Testis (tissue), 3 donors: Measurements from ENCODE around the gene GRK5. TPM values are rescaled to one million over a fixed set of nuclear protein-coding genes. Genes with fewer than 3 reads are reported as not detected.

Experiments
- DNase-seq: peaks from one replicate; pipeline ENCODE4 v3.0.0-alpha.2; 2019
- H3K27ac ChIP-seq, 2 donors: fragments of 200-600 bp; sonication (generic); one replicate each; pipeline ENCODE4 v1.5.1; 2019
- H3K27me3 ChIP-seq: fragments of 200-600 bp; sonication (generic); one replicate; pipeline ENCODE4 v1.5.1; 2019
- H3K36me3 ChIP-seq: fragments of 200-600 bp; sonication (generic); one replicate; pipeline ENCODE4 v1.5.1; 2017; ENCODE audit warnings: low read depth; ENCODE audit errors: missing control alignments
- H3K4me1 ChIP-seq: fragments of 200-600 bp; sonication (generic); one replicate; pipeline ENCODE4 v1.5.1; 2019
- H3K4me3 ChIP-seq, 2 donors: fragments of 200-600 bp; sonication (generic); one replicate each; pipeline ENCODE4 v1.5.1; 2017 to 2019
- H3K9me3 ChIP-seq: fragments of 200-600 bp; sonication (generic); one replicate; pipeline ENCODE4 v1.5.1; 2017
- POLR2A ChIP-seq: fragments of 450-650 bp; IDR thresholded peaks from one replicate; pipeline ENCODE4 v1.6.1; 2017; ENCODE audit warnings: antibody characterized with exemption, mild to moderate bottlenecking, moderate library complexity
- WGBS, 2 donors: methylation state at CpG; one replicate each; pipeline ENCODE4 v1.1.5; 2018; 5-methylcytosine and 5-hydroxymethylcytosine counted together
- intact Hi-C: fragments of 100-400 bp; cut with DNase I; formaldehyde crosslinking; loops from one replicate; pipeline ENCODE4 v1.15.1; 2023; ENCODE audit warnings: low total_unique reads
- polyA plus RNA-seq: library from polyadenylated mRNA; stranded (reverse); fragments of 350-450 nt; fragmentation: Illumina TruSeq; extraction: RNeasy Lipid Tissue Mini Kit (QIAGEN cat#74804); gene quantifications from one replicate; pipeline ENCODE4 v1.2.3, GENCODE V29; 2014; ENCODE audit warnings: low read depth, low replicate concordance; ENCODE audit not compliant: insufficient read depth
- total RNA-seq, 2 donors: library from RNA; depleted of rRNA; stranded (reverse); fragments of >200 nt; gene quantifications; one replicate each; pipeline ENCODE4 v1.2.3, GENCODE V29; 2016
- TF ChIP-seq, protein P1 (sequence below), 3 experiments: fragments of 450-650 bp in 2 of 3; fragments of 200-600 bp in 1 of 3; sonication (generic) in 1 of 3; IDR thresholded peaks; one replicate each; pipeline ENCODE4 v1.5.1; 2016 to 2019; ENCODE audit warnings: antibody characterized with exemption in 3 of 3, mild to moderate bottlenecking in 2 of 3, moderate library complexity in 1 of 3

GRK5 gene
- total and polyA plus RNA-seq, 3 donors from 2014 or later: 4.5 to 10.3 (median 5.5) TPM

DNA sequence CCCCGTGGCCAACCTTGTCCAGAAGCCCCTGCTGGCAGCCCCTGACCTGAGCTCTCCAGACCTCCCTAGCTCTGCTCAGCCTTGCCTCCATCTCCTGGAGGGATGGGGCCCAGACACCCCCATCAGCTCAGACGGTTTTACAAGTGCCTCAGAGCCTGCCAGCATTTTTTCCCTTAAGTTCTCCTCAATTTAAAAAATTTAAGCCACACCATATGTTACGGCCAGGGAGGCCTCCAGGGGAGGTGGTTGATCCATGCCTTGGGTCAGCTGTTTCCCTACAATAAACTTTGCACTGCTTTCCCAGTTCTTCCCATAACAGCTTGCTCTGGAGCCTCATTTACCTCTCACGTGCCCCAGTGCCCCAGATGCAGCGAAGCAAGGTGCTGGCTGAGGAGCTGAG lies 191.6 kb downstream of the GRK5 start:
- no peaks in the 10 kb centered on the region for H3K27me3 ChIP-seq
- intact Hi-C loops: no loop called here
- no peaks in the 10 kb centered on the region for H3K9me3 ChIP-seq
- H3K36me3 ChIP-seq: no peaks in the 10 kb centered on the region
- no peak for TF ChIP-seq POLR2A
- TF ChIP-seq, protein P1, sequence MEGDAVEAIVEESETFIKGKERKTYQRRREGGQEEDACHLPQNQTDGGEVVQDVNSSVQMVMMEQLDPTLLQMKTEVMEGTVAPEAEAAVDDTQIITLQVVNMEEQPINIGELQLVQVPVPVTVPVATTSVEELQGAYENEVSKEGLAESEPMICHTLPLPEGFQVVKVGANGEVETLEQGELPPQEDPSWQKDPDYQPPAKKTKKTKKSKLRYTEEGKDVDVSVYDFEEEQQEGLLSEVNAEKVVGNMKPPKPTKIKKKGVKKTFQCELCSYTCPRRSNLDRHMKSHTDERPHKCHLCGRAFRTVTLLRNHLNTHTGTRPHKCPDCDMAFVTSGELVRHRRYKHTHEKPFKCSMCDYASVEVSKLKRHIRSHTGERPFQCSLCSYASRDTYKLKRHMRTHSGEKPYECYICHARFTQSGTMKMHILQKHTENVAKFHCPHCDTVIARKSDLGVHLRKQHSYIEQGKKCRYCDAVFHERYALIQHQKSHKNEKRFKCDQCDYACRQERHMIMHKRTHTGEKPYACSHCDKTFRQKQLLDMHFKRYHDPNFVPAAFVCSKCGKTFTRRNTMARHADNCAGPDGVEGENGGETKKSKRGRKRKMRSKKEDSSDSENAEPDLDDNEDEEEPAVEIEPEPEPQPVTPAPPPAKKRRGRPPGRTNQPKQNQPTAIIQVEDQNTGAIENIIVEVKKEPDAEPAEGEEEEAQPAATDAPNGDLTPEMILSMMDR (IDR thresholded peaks at IDR 0.05): no peak
- H3K4me3 ChIP-seq: no peak overlapping the region
- no peak overlapping the region for H3K27ac ChIP-seq
- no peaks in the 10 kb centered on the region for H3K4me1 ChIP-seq
- 74 to 75% methylated on average over 5 of the region's 5 CpGs for WGBS, 2 donors
- no peak for DNase-seq

DNA sequence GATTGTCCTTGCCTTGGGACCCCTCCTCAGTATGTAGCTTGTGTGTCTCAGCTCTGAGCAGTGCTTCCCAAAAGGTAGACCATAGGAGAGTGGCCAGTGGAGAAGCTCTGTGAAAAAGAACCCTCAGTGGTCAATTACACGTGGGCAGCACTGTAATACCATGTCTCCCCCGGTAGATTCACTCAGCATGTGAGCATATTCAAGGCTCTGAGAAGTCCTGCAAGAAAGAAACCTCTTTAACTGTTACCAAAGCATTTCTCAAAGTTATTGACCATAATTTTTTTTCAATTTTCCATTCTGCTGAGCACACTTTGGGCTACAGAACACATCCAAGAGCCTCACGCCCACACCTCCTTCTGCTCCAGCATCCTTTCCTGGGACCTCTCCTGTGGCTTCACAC lies 192.1 kb downstream of the GRK5 start:
- WGBS, 2 donors: 91% methylated on average over 3 of the region's 3 CpGs
- H3K36me3 ChIP-seq: no peaks in the 10 kb centered on the region
- H3K27me3 ChIP-seq: no peaks in the 10 kb centered on the region
- DNase-seq: no peak
- H3K9me3 ChIP-seq: no peaks in the 10 kb centered on the region
- no peak overlapping the region for H3K4me3 ChIP-seq
- TF ChIP-seq POLR2A: no peak
- TF ChIP-seq, protein P1 (IDR thresholded peaks at IDR 0.05): no peak
- no peaks in the 10 kb centered on the region for H3K4me1 ChIP-seq
- H3K27ac ChIP-seq: no peak overlapping the region
- intact Hi-C loops: no loop called here

DNA sequence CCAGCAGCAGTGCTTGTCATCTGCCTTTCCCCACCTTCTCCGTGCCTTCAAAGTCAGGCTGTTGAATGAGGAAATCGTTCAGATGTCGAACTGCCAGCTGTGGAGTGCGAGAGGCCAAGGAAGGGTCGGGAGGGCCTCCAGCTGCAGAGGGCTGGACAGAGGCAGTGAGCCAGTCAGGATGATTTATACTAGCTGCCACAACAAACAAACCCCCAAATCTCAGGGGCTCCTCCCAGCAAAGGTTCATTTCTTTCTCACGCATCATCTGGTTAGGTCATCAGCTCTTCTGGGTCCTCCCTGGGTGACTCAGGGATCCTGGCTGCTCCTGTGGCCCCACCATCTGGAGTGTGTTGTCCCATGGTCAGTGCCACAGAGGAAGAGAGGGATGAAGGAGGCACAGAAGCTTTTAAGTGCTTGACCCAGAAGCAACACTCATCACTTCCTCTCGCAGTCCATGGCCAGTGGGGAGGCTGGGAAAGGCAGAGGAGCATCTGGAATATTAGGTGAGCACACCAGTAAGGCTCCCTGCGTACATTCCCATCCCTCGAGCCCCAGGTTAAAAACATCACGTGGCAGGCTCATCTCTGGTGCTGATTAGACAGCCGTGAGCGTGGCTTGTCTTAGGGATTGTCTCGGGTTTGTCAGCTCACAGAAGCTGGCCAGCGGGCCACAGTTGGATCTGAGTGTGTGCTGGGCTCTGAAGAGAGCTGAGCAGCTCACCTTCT lies 194.5 kb downstream of the GRK5 start:
- WGBS, 2 donors: 73 to 81% methylated on average over 12 to 14 of the region's 14 CpGs
- no peaks in the 10 kb centered on the region for H3K9me3 ChIP-seq
- H3K4me3 ChIP-seq: no peak overlapping the region
- intact Hi-C loops: no loop called here
- H3K27ac ChIP-seq: no peak overlapping the region
- H3K36me3 ChIP-seq: no peaks in the 10 kb centered on the region
- DNase-seq: no peak
- no peaks in the 10 kb centered on the region for H3K4me1 ChIP-seq
- TF ChIP-seq, protein P1 (IDR thresholded peaks at IDR 0.05): no peak
- no peak for TF ChIP-seq POLR2A
- H3K27me3 ChIP-seq: no peaks in the 10 kb centered on the region

DNA sequence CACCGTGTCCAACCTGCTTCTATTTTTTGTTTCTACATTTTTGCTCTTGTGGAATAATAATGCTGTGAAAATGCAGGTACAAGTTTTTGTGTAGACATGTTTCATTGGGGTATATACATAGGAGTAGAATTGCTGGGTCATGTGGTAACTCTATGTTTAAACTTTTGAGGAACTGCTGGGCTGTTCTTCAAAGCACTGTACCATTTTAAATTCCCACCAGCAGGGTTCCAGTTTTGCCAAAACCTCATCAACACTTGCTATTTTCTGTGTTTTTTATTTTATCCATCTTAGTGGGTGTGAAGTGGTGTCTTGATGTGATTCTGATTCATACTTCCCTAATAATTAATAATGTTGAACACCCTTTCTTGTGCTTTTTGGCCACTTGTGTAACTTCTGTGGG lies 196.6 kb downstream of the GRK5 start:
- DNase-seq: no peak
- intact Hi-C loops: no loop called here
- TF ChIP-seq, protein P1 (IDR thresholded peaks at IDR 0.05): no peak
- TF ChIP-seq POLR2A: no peak
- no peaks in the 10 kb centered on the region for H3K9me3 ChIP-seq
- H3K27ac ChIP-seq: no peak overlapping the region
- H3K27me3 ChIP-seq: no peaks in the 10 kb centered on the region
- H3K4me3 ChIP-seq: no peak overlapping the region
- no peaks in the 10 kb centered on the region for H3K36me3 ChIP-seq
- 100% methylated on average over 1 of the region's 1 CpG for WGBS, 2 donors
- no peaks in the 10 kb centered on the region for H3K4me1 ChIP-seq
